HAP-1 (cell line): ENCODE measurements around the gene USPL1.

Source experiments
- DNase-seq, 2 experiments: peaks; one replicate each; pipeline ENCODE4 v3.0.0-alpha.2; 2016 to 2020; ENCODE audit warnings: low spot score in 2 of 2
- H3K27me3 ChIP-seq: fragments of 250-450 bp; sonication (Bioruptor Pico); 2 replicates; pipeline ENCODE4 v1.5.1; 2020; ENCODE audit warnings: low read depth, mild to moderate bottlenecking, moderate library complexity
- H3K36me3 ChIP-seq: fragments of 250-450 bp; sonication (Bioruptor Pico); replicated peaks from 2 replicates; pipeline ENCODE4 v1.5.1; 2020; ENCODE audit warnings: mild to moderate bottlenecking
- H3K4me1 ChIP-seq: fragments of 250-450 bp; sonication (Bioruptor Pico); 2 replicates; pipeline ENCODE4 v1.5.1; 2020; ENCODE audit warnings: mild to moderate bottlenecking
- H3K4me3 ChIP-seq: fragments of 250-450 bp; sonication (Bioruptor Pico); 2 replicates; pipeline ENCODE4 v1.5.1; 2020; ENCODE audit warnings: mild to moderate bottlenecking, moderate library complexity
- H3K9me3 ChIP-seq: fragments of 250-450 bp; sonication (Bioruptor Pico); 2 replicates; pipeline ENCODE4 v1.5.1; 2020; ENCODE audit warnings: mild to moderate bottlenecking, moderate library complexity
- in situ Hi-C: fragments of 300-500 bp; cut with MboI; formaldehyde crosslinking; loops from 3 replicates; pipeline ENCODE4 v1.14.3; 2020; ENCODE audit warnings: low sequenced_read_pairs, inconsistent platforms, mixed read lengths

The USPL1 gene

DNA sequence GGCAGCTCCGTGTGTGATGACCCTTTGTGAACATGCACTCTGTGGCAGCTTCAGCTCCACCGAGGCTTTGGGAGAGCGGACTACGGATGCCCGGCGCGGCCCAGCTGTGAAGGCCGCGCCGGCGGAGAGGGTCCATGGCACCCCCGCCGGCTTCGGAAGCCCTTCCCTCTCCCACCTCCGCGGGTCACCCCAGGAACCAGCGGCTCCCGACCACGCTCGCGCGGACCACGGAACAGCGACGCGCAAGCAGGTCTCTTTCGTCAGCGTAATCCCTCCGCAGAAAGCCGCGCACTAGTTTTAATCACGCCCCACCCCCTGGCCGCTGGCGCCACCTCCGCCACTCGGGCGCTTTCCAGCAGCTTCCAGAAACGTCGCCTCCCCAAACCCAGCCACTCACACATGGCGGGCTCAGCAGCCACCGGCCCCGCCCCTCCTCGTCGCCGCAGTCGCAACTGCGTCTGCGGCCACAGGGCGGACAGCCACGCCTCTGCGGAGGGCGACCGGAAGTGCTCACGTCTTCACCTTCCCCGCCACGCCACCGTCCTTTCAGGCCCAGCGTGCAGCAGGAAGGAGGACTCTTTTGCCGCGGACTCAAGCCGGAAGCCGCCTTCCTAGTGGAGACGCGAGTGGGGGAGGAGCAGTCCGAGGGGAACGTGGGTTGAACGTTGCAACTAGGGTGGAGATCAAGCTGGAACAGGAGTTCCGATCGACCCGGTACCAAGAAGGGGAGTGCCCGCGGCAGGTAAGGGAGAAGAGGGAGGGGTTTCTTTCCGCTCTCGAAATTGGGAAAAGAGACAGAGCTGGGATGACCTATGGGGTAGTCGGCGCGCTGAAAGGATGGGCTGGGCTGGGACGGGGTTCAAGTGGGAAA lies at the start of gene USPL1:
USPL1 (plus strand) TSS at position 606 of the 871 bp plus-strand sequence. CDS start 3,221 bp downstream, outside the sequence.
- peak; percentile 97 to 98 for DNase-seq
- Histone ChIP-seq H3K4me1 (peaks cover 13% of the 10 kb centered on the region), H3K9me3 (no peaks in the 10 kb centered on the region), H3K4me3 (peak within 1 kb of the TSS; percentile 89), H3K27me3 (no peaks in the 10 kb centered on the region), H3K36me3 (peaks cover 6% of the 10 kb centered on the region)
- in situ Hi-C loops: loop anchor here (5.0 kb wide), 1 partner anchor 150 kb away; the partner anchor contains the start of gene HMGB1

DNA sequence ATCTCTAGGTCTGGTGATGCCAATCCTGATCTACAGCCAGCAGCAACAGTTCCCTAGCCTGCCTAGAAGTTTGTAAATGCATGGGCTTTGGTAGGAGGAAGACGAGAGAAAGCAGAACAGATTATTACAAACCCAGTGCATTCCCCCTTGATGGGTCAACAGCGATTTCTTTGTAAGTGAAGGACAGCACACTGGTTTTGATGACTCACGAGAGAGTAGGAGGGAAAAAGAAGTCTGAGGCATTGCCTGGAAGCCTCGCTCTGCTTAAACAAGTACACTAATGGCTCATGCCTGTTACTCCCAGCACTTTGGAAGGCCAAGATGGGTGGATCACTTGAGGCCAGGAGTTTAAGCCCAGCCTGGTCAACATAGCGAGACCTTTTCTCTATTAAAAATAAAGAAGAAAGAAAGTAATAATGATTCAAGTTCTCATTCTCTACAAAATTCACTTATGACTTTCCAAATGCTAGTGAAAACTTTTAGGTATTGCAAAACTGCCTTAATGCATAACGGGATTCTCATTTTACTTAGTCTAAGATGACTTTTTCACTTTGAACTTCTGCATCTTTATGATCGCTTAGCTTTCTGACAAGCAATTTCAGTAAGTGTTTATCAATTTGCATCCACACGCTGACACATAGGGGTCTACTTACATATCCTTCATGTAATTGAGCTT lies 47.7 kb upstream of the USPL1 start:
- no peaks in the 10 kb centered on the region for H3K9me3 ChIP-seq
- H3K4me1 ChIP-seq: no peaks in the 10 kb centered on the region
- in situ Hi-C loops: no loop called here
- no peak overlapping the region for H3K4me3 ChIP-seq
- DNase-seq: no peak
- no peaks in the 10 kb centered on the region for H3K36me3 ChIP-seq
- no peaks in the 10 kb centered on the region for H3K27me3 ChIP-seq

DNA sequence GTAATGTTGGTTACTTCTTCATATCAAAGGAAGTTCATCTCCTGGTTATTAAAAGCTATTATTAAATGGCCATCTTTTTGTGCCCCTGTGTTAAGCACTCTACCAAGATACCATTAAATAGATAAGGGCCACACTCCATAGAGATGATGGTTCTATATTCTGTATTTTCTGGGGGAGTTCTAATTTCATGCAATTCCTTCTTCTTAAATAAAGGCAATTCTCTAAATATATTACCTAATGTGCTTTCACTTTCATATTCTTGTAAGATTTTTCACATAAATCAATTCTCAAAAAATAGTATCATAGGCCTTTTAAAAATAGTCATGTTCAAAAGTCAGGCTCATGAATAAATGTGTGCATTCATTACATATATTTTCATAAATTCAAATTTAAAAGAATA lies 47.0 kb upstream of the USPL1 start:
- DNase-seq: no peak
- H3K36me3 ChIP-seq: no peaks in the 10 kb centered on the region
- no peak overlapping the region for H3K4me3 ChIP-seq
- no peaks in the 10 kb centered on the region for H3K27me3 ChIP-seq
- in situ Hi-C loops: no loop called here
- no peaks in the 10 kb centered on the region for H3K9me3 ChIP-seq
- H3K4me1 ChIP-seq: no peaks in the 10 kb centered on the region

DNA sequence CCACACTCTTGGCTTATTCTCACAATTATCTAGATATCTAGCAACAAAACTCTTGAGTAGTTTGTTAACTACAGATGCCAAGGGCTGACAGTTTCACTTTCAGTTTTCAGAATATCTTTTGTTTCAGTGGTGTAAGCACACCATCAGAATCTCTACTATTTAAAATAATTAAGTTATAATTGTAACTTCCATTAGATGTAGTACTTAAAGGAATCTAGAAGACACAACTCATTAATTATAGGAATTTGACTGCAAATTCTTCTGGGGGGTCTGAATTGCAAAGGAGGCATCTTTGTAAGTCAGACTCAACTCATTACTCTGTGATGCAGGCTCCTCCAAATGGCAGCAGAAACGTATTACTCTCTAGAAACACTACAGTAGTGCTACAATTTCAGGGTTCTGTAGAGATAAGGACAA lies 44.9 kb upstream of the USPL1 start:
- DNase-seq: peak in 1 of 2 experiments; percentile 22
- Histone ChIP-seq H3K4me1 (no peaks in the 10 kb centered on the region), H3K36me3 (no peaks in the 10 kb centered on the region), H3K4me3 (peak overlapping the region; percentile 4), H3K9me3 (no peaks in the 10 kb centered on the region), H3K27me3 (no peaks in the 10 kb centered on the region)
- in situ Hi-C loops: no loop called here

GRCh38 chr13:30576528-30576927 lies 41.2 kb upstream of the USPL1 start:
- H3K36me3 ChIP-seq: no peaks in the 10 kb centered on the region
- in situ Hi-C loops: no loop called here
- H3K27me3 ChIP-seq: no peaks in the 10 kb centered on the region
- DNase-seq: no peak
- H3K4me3 ChIP-seq: no peak overlapping the region
- no peaks in the 10 kb centered on the region for H3K4me1 ChIP-seq
- no peaks in the 10 kb centered on the region for H3K9me3 ChIP-seq

- Histone ChIP-seq H3K4me3 (no peak overlapping the region), H3K36me3 (no peaks in the 10 kb centered on the region), H3K4me1 (no peaks in the 10 kb centered on the region), H3K9me3 (no peaks in the 10 kb centered on the region), H3K27me3 (no peaks in the 10 kb centered on the region)
- DNase-seq: no peak
- in situ Hi-C loops: no loop called here
These were observed 40.3 kb upstream of the USPL1 start for GRCh38 chr13:30577401-30577852.

DNA sequence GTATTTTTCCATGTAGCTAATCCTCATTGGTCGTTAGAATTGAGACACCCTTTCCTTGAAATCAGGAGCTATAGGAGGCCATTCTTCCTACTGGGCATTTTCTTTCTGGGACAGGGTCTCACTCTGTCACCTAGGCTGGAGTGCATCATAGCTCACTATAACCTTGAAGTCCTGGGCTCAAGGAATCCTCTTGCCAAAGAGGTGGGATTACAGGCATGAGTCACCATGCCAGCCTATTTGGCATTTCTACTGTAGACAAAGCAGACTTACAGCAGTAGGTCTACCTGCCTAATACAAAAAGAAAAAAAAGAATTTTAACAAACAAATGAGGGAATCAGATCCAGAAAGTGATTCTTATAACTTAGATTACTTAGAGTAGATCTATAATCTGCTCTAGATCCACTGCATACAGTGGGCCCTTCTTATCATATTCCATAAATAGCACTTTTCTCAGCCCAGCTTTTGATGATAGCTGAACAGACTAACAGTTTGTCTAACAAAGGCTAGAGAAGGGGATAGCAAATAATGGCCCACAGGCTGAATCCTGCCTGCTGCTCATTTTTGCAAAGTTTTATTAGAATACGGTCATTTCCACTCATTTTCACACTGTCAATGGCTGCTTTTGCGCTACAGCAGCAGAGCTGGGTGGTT lies 36.7 kb upstream of the USPL1 start:
- Histone ChIP-seq H3K4me3 (no peak overlapping the region), H3K27me3 (no peaks in the 10 kb centered on the region), H3K36me3 (no peaks in the 10 kb centered on the region), H3K4me1 (no peaks in the 10 kb centered on the region), H3K9me3 (no peaks in the 10 kb centered on the region)
- DNase-seq: no peak
- in situ Hi-C loops: no loop called here

GRCh38 chr13:30581582-30581981 lies 36.1 kb upstream of the USPL1 start:
- Histone ChIP-seq H3K4me3 (no peak overlapping the region), H3K9me3 (no peaks in the 10 kb centered on the region), H3K36me3 (no peaks in the 10 kb centered on the region), H3K4me1 (no peaks in the 10 kb centered on the region), H3K27me3 (no peaks in the 10 kb centered on the region)
- DNase-seq: no peak
- in situ Hi-C loops: no loop called here

GRCh38 chr13:30584051-30584731 lies 33.5 kb upstream of the USPL1 start:
- no peak for DNase-seq
- Histone ChIP-seq H3K4me3 (no peak overlapping the region), H3K27me3 (no peaks in the 10 kb centered on the region), H3K4me1 (no peaks in the 10 kb centered on the region), H3K9me3 (no peaks in the 10 kb centered on the region), H3K36me3 (no peaks in the 10 kb centered on the region)
- in situ Hi-C loops: no loop called here

- DNase-seq: no peak
- Histone ChIP-seq H3K9me3 (no peaks in the 10 kb centered on the region), H3K36me3 (no peaks in the 10 kb centered on the region), H3K4me3 (no peak overlapping the region), H3K4me1 (no peaks in the 10 kb centered on the region), H3K27me3 (no peaks in the 10 kb centered on the region)
- in situ Hi-C loops: no loop called here
These were observed 31.9 kb upstream of the USPL1 start for GRCh38 chr13:30585748-30586262.

GRCh38 chr13:30587231-30587630 lies 30.5 kb upstream of the USPL1 start:
- in situ Hi-C loops: no loop called here
- no peak for DNase-seq
- Histone ChIP-seq H3K9me3 (no peaks in the 10 kb centered on the region), H3K36me3 (no peaks in the 10 kb centered on the region), H3K4me1 (no peaks in the 10 kb centered on the region), H3K4me3 (no peak overlapping the region), H3K27me3 (no peaks in the 10 kb centered on the region)

DNA sequence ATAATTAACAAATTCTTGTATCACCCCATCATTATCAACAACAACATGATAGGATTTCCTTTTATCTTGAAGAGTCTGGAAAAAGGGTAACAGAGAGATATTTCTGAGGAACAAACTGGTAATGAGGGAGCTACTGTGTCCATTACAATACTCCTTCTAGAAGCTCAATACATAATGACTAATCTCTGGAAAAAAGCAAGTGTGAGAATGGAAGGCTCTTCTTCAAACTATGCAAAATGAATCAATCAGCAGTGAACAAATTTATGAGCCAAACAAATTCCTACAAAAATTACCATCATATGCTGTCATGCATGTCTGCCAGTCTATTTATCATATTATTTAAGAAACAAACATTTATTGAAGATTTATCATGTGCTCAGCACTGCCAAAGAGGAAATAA lies 30.0 kb upstream of the USPL1 start:
- no peak overlapping the region for H3K4me3 ChIP-seq
- no peaks in the 10 kb centered on the region for H3K36me3 ChIP-seq
- no peaks in the 10 kb centered on the region for H3K27me3 ChIP-seq
- H3K4me1 ChIP-seq: peaks cover 1% of the 10 kb centered on the region; the same call in 1 of the 2 replicates
- in situ Hi-C loops: no loop called here
- no peak for DNase-seq
- no peaks in the 10 kb centered on the region for H3K9me3 ChIP-seq

DNA sequence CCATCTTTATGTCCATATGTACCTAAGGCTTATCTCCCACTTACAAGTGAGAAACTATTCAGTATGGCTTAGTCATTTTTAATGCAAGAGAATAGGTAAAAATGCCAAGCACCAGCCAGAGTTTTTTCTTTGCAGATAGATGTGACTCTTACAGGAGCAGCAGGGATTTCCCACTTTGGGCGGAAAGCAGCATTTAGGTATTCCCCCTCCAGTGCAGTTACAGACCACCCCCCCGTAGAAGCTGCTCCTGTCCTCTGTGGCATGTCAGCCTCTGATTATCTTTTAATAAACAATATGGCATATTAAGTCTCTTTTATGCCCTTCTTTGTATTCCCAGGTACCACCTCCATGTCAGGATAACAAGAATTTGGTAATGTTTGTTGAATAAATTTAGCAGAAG lies 24.7 kb upstream of the USPL1 start:
- Histone ChIP-seq H3K4me3 (no peak overlapping the region), H3K27me3 (no peaks in the 10 kb centered on the region), H3K4me1 (peaks cover 5% of the 10 kb centered on the region; the same call in 1 of the 2 replicates), H3K9me3 (no peaks in the 10 kb centered on the region), H3K36me3 (no peaks in the 10 kb centered on the region)
- in situ Hi-C loops: no loop called here
- peak in 1 of 2 experiments; percentile 9 for DNase-seq
